ENCODE measurements around the gene ZNF260. TPM values are rescaled to one million over a fixed set of nuclear protein-coding genes. Genes with fewer than 3 reads are reported as not detected.
A peak's percentile ranks its signal among the peaks of the same experiment; 100 is the strongest.

ZNF260 gene
- total RNA-seq, result 5.7 TPM

- DNase-seq (ENCODE audit: low read depth in 2 of 3, low spot score in 2 of 3), result peak; percentile 74 to 98 (median 96)
Measured at GRCh38 chr19:36528194-36528920, at the start of gene ZNF260. Gene ZNF260 (minus strand): TSS chr19:36528271. CDS start chr19:36515238, 13,033 bp downstream.

DNA sequence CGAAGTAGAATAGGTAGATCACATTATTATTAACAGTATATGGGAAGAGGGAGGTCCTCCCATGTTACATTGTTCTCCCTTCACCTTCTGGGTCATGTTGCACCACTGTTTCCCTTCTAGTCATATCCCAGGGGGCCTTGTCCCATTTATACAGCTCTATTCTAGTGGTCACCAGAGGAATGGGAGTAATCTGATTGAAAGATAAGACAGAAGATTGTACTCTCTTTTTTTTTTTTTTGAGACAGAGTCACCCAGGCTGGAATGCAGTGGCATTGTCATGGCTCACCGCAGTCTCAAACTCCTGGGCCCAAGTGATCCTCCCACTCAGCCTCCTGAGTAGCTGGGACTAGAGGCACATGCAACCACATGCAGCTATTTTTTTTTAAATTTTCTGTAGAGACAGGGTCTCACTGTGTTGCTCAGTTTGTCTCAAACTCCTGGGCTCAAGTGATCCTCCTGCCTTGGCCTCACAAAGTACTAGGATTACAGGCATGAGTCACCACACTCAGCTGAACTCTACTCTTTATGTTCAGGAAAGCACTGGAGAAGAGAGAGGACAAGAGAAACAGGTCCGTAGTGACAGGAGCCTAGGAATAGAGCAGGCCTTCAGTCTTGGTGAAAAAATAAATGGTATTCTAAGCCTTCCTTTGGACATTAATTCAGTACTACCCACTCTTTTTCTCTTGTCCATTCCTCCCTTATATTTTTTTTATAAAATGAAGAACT is 49.4 kb upstream of the ZNF260 start:
- no peak for DNase-seq (ENCODE audit: low read depth in 2 of 3, low spot score in 2 of 3)

- DNase-seq (ENCODE audit: low read depth in 2 of 3, low spot score in 2 of 3), result no peak
Measured at GRCh38 chr19:36574741-36575140, 46.7 kb upstream of the ZNF260 start.

- no peak for DNase-seq (ENCODE audit: low read depth in 2 of 3, low spot score in 2 of 3)
Measured at GRCh38 chr19:36573895-36574720, 46.0 kb upstream of the ZNF260 start.

DNA sequence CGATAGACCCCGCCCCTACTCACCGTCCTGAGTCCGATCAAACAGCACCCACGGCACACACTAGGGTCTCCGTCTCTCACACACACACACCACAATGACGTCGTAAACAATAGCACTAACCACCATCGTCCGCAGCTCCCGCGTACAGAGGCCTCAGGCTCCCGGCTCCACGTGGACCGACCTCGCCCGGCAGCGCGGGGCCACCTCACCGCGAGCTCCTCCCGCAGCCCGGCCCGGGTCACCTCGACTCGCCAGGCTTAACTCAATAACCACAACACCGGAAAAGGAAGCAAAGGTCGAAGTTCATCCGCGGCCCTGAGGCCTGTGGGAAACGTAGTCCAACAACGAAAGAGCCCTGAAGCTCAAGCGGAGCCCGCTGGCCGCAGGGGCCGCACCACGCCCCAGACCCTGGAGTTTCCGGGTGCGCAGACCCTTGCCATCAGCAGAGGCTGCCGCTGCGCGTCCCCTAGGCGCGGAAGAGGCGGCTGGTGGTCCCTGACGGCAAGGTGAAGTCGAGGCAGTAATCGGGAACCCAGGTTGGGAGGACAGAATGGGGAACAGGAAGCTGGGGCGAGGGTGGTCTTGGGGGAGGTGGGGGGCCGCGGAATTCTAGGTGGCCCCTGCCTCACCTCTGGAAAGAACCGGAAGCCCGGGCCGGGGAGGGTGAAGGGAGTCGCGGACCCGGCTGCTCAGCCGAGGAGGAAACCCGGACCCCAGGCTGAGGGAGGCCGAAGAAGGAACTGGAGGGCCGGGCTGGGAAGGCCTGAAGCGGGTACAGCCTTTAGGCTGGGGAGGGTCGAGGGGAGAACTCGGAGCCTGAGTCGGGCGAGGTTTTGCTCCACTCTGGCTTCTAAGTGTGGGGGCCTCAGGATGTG is 45.2 kb upstream of the ZNF260 start, which contains the start of gene ZNF529:
Gene ZNF529 (minus strand): TSS at position 273 of the 875 bp plus-strand sequence. CDS start 946 bp downstream, outside the sequence.
- peak; percentile 70 to 96 (median 95) for DNase-seq (ENCODE audit: low read depth in 2 of 3, low spot score in 2 of 3)

- peak in 1 of 3 donors; percentile 4 for DNase-seq (ENCODE audit: low read depth in 2 of 3, low spot score in 2 of 3)
Measured at GRCh38 chr19:36572593-36573019, 44.5 kb upstream of the ZNF260 start.

- DNase-seq (ENCODE audit: low read depth in 2 of 3, low spot score in 2 of 3), result no peak
Measured at GRCh38 chr19:36564391-36564790, 36.3 kb upstream of the ZNF260 start.

DNA sequence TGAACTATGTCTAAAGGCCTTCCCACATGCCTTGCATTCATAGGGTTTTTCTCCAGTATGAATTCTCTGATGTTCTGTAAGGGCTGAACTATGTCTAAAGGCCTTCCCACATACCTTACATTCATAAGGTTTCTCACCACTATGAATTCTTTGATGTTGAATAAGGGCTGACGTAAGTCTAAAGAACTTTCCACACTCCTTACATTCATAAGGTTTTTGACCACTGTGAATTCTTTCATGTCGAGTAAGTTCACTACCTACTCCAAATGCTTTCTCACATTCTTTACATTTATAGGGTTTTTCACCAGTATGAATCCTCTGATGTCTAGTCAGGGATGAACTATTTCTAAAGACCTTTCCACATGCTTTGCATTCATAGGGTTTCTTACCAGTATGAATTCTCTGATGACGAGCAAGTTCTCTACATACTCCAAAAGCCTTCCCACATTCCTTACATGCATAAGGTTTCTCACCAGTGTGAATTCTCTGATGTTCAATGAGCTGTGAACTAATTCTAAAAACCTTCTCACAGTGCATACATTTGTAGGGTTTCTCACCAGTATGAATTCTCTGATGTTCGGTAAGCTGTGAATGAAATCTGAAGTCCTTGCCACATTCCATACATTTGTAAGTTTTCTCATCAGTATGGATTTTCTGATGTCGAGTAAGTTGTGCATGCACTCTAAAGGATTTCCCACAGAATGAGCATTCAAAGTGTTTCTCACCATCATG is 19.1 kb upstream of the ZNF260 start:
- peak in 1 of 3 donors; percentile 45 for DNase-seq (ENCODE audit: low read depth in 2 of 3, low spot score in 2 of 3)

GRCh38 chr19:36528921-36529518 is 949 bp upstream of the ZNF260 start:
- DNase-seq (ENCODE audit: low read depth in 2 of 3, low spot score in 2 of 3), result peak in 2 of 3 donors; percentile 39 to 51

- DNase-seq (ENCODE audit: low read depth in 2 of 3, low spot score in 2 of 3), result no peak
Measured at GRCh38 chr19:36527873-36528193, 238 bp downstream of the ZNF260 start.

GRCh38 chr19:36527341-36527740 is 730 bp downstream of the ZNF260 start:
- DNase-seq (ENCODE audit: low read depth in 2 of 3, low spot score in 2 of 3), result no peak

- DNase-seq (ENCODE audit: low read depth in 2 of 3, low spot score in 2 of 3), result no peak
Measured at GRCh38 chr19:36526581-36526980, 1.5 kb downstream of the ZNF260 start.

GRCh38 chr19:36524617-36525016 is 3.5 kb downstream of the ZNF260 start:
- DNase-seq (ENCODE audit: low read depth in 2 of 3, low spot score in 2 of 3), result no peak

DNA sequence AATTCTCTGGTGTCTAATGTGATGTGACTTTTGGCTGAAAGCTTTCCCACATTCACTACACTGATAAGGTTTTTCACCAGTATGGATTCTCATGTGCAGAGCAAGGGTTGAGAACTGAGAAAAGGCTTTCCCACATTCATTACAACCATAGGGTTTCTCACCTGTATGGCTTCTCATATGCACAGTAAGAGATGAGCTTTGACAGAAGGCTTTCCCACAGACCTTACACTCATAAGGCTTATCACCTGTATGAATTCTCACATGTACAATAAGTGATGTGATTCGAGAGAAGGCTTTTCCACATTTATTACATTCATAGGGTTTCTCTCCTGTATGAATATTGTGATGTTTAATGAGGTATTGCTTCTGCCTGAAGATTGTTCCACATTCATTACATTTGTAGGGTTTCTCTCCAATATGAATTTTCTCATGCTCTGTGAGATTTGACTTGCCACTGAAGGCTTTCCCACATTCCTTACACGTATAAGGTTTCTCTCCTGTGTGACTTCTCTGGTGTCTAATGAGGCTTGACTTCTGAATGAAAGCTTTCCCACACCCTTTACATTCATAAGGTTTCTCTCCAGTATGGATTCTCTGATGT is 14.0 kb downstream of the ZNF260 start:
- DNase-seq (ENCODE audit: low read depth in 2 of 3, low spot score in 2 of 3), result no peak

- no peak for DNase-seq (ENCODE audit: low read depth in 2 of 3, low spot score in 2 of 3)
Measured at GRCh38 chr19:36508325-36508724, 19.7 kb downstream of the ZNF260 start.

DNA sequence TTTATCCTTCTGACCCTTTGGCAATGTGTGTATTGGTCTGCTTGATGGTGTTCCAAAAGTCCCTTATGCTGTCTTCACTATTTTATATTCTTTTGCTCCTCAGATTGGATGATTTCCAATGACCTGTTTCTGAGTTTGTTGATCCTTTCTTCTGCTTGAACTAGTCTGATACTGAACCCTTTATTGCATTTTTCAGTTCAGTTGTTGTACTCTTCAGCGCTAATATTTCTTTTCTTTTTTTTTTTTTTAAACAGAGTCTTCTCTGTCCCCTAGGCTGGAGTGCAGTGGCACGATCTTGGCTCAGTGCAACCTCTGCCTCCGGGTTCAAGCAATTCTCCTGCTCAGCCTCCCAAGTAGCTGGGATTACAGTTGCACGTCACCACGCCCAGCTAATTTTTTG is 26.1 kb downstream of the ZNF260 start:
- no peak for DNase-seq (ENCODE audit: low read depth in 2 of 3, low spot score in 2 of 3)

- DNase-seq (ENCODE audit: low read depth in 2 of 3, low spot score in 2 of 3), result no peak
Measured at GRCh38 chr19:36497001-36497400, 31.1 kb downstream of the ZNF260 start.

GRCh38 chr19:36492689-36493453 is 35.2 kb downstream of the ZNF260 start:
- peak in 2 of 3 donors; percentile 49 to 59 for DNase-seq (ENCODE audit: low read depth in 2 of 3, low spot score in 2 of 3)

All from hematopoietic multipotent progenitor cell (in vitro differentiated cells).